Smooth muscle cell (in vitro differentiated cells): ENCODE data around the gene CDK11B. TPM values are rescaled to one million over a fixed set of nuclear protein-coding genes. Genes with fewer than 3 reads are reported as not detected.
"Not testable (repeated sequence)": the region's sequence is repeated elsewhere in the genome, so short reads cannot be mapped to it uniquely, and the experiment has no call there.

Experiments used
- DNase-seq: peaks from one replicate; lab custom pipeline; 2025; ENCODE audit not compliant: unreplicated experiment; lab: John Stamatoyannopoulos, UW
- H2AFZ ChIP-seq: fragments of 200-600 bp; sonication (generic); 2 replicates; pipeline ENCODE4 v1.6.0; 2016; ENCODE audit warnings: antibody characterized with exemption, low read depth, mild to moderate bottlenecking
- H3F3A ChIP-seq: fragments of 200-600 bp; sonication (generic); 2 replicates; pipeline ENCODE4 v1.6.0; 2017; ENCODE audit warnings: antibody characterized with exemption, low read depth
- H3K27ac ChIP-seq: fragments of 200-600 bp; sonication (generic); 2 replicates; pipeline ENCODE4 v1.5.1; 2016; ENCODE audit warnings: low read depth, mild to moderate bottlenecking
- H3K27me3 ChIP-seq: fragments of 200-600 bp; sonication (generic); 2 replicates; pipeline ENCODE4 v1.6.1; 2016; ENCODE audit warnings: low read depth, mild to moderate bottlenecking
- H3K36me3 ChIP-seq: fragments of 200-600 bp; sonication (generic); 2 replicates; pipeline ENCODE4 v1.5.1; 2016; ENCODE audit warnings: low read depth
- H3K4me1 ChIP-seq: fragments of 200-600 bp; sonication (generic); 2 replicates; pipeline ENCODE4 v1.5.1; 2016; ENCODE audit warnings: low read depth
- H3K4me2 ChIP-seq: fragments of 200-600 bp; sonication (generic); 2 replicates; pipeline ENCODE4 v1.6.0; 2016; ENCODE audit warnings: mild to moderate bottlenecking
- H3K4me3 ChIP-seq: fragments of 200-600 bp; sonication (generic); 2 replicates; pipeline ENCODE4 v1.5.1; 2016; ENCODE audit warnings: mild to moderate bottlenecking
- H3K79me2 ChIP-seq: fragments of 200-600 bp; sonication (generic); 2 replicates; pipeline ENCODE4 v1.6.0; 2016; ENCODE audit warnings: low read depth, mild to moderate bottlenecking
- H3K9ac ChIP-seq: fragments of 200-600 bp; sonication (generic); 2 replicates; pipeline ENCODE4 v1.6.0; 2016; ENCODE audit warnings: low read depth
- H3K9me3 ChIP-seq: fragments of 200-600 bp; sonication (generic); replicated peaks from 2 replicates; pipeline ENCODE4 v1.5.1; 2016; ENCODE audit warnings: low read depth
- H4K20me1 ChIP-seq: fragments of 200-600 bp; sonication (generic); 2 replicates; pipeline ENCODE4 v1.6.0; 2016; ENCODE audit warnings: low read depth
- CTCF ChIP-seq: fragments of 200-600 bp; sonication (generic); IDR thresholded peaks from 2 replicates; pipeline ENCODE4 v1.5.1; 2017; ENCODE audit warnings: borderline replicate concordance, mild to moderate bottlenecking, antibody characterized with exemption; ENCODE audit not compliant: insufficient read depth, poor library complexity, severe bottlenecking
- WGBS: methylation state at CpG from one replicate; pipeline ENCODE4 v1.1.7; 2016; ENCODE audit warnings: low lambda C conversion rate; 5-methylcytosine and 5-hydroxymethylcytosine counted together
- polyA plus RNA-seq: library from polyadenylated mRNA; unstranded; fragments of >200 nt; fragmentation: Nextera tagmentation; extraction: Ambion mirVana; gene quantifications from 2 replicates; pipeline ENCODE4 v1.2.1, GENCODE V29; 2016
- total RNA-seq: library from RNA; depleted of rRNA; stranded (reverse); fragments of >200 nt; gene quantifications from 2 replicates; pipeline ENCODE4 v1.2.3, GENCODE V29; 2014

CDK11B gene
- total and polyA plus RNA-seq, 2 experiments from 2014 or later: 13.7 to 15.6 TPM

GRCh38 chr1:1703796-1704195, 45.0 kb upstream of the CDK11B start:
- H2AFZ ChIP-seq: no peak overlapping the region
- no peaks in the 10 kb centered on the region for H3F3A ChIP-seq
- no peaks in the 10 kb centered on the region for H3K9me3 ChIP-seq
- H3K9ac ChIP-seq: no peak overlapping the region
- H3K4me3 ChIP-seq: no peak overlapping the region
- H3K27me3 ChIP-seq: no peaks in the 10 kb centered on the region
- no peaks in the 10 kb centered on the region for H4K20me1 ChIP-seq
- whole genome bisulfite sequencing: 94% methylated on average over 18 of the region's 22 CpGs
- no peak for TF ChIP-seq CTCF
- no peaks in the 10 kb centered on the region for H3K79me2 ChIP-seq
- no peak overlapping the region for H3K27ac ChIP-seq
- DNase-seq: no peak
- H3K4me1 ChIP-seq: no peaks in the 10 kb centered on the region
- no peak overlapping the region for H3K4me2 ChIP-seq
- no peaks in the 10 kb centered on the region for H3K36me3 ChIP-seq

GRCh38 chr1:1702506-1702905, 43.7 kb upstream of the CDK11B start:
- not testable (repeated sequence) for H3F3A ChIP-seq, H3K36me3 ChIP-seq, H3K27ac ChIP-seq, H3K4me2 ChIP-seq, DNase-seq, H4K20me1 ChIP-seq, H3K27me3 ChIP-seq, H3K4me1 ChIP-seq, H2AFZ ChIP-seq, H3K9me3 ChIP-seq, H3K4me3 ChIP-seq, H3K9ac ChIP-seq, H3K79me2 ChIP-seq
- 96% methylated on average over 6 of the region's 18 CpGs for WGBS

- H3K4me3 ChIP-seq, H2AFZ ChIP-seq, H3K4me2 ChIP-seq, H4K20me1 ChIP-seq, H3F3A ChIP-seq, H3K4me1 ChIP-seq, H3K27me3 ChIP-seq, DNase-seq, H3K9me3 ChIP-seq, H3K36me3 ChIP-seq, H3K9ac ChIP-seq, H3K27ac ChIP-seq, H3K79me2 ChIP-seq: not testable (repeated sequence)
- no CpG with 5 or more reads among the region's 33 CpGs for WGBS
These were observed 41.8 kb upstream of the CDK11B start for GRCh38 chr1:1700557-1700956.

GRCh38 chr1:1700067-1700466, 41.3 kb upstream of the CDK11B start:
- not testable (repeated sequence) for H3K4me3 ChIP-seq, H3K4me2 ChIP-seq, H3K9ac ChIP-seq, H3K36me3 ChIP-seq, H4K20me1 ChIP-seq, H3K9me3 ChIP-seq, DNase-seq, H3K27ac ChIP-seq, H3K4me1 ChIP-seq, H3F3A ChIP-seq, H3K79me2 ChIP-seq, H2AFZ ChIP-seq, H3K27me3 ChIP-seq
- no CpG with 5 or more reads among the region's 45 CpGs for WGBS

- not testable (repeated sequence) for H3K9me3 ChIP-seq, H3K9ac ChIP-seq, H3K79me2 ChIP-seq, H4K20me1 ChIP-seq, H3K36me3 ChIP-seq, H3K4me3 ChIP-seq, H3K4me1 ChIP-seq, H3K4me2 ChIP-seq, H2AFZ ChIP-seq, H3F3A ChIP-seq, H3K27ac ChIP-seq, H3K27me3 ChIP-seq, DNase-seq
- WGBS: 97% methylated on average over 9 of the region's 19 CpGs
These were observed 40.3 kb upstream of the CDK11B start for GRCh38 chr1:1699061-1699460.

- not testable (repeated sequence) for H2AFZ ChIP-seq, H4K20me1 ChIP-seq, H3K4me2 ChIP-seq, H3K9ac ChIP-seq, H3K4me3 ChIP-seq, H3K9me3 ChIP-seq, H3K27ac ChIP-seq, H3K27me3 ChIP-seq, DNase-seq, H3F3A ChIP-seq, H3K79me2 ChIP-seq, H3K36me3 ChIP-seq, H3K4me1 ChIP-seq
- WGBS: 90% methylated on average over 22 of the region's 26 CpGs
These were observed 38.8 kb upstream of the CDK11B start for GRCh38 chr1:1697358-1698183.

- not testable (repeated sequence) for H3K4me1 ChIP-seq, H3K9ac ChIP-seq, H3K79me2 ChIP-seq, H3K36me3 ChIP-seq, H3K4me3 ChIP-seq, H2AFZ ChIP-seq, H3K27ac ChIP-seq, H3F3A ChIP-seq, H3K27me3 ChIP-seq, H3K9me3 ChIP-seq, H3K4me2 ChIP-seq, DNase-seq, H4K20me1 ChIP-seq
- WGBS: 93% methylated on average over 20 of the region's 23 CpGs
These were observed 37.9 kb upstream of the CDK11B start for GRCh38 chr1:1696431-1697357.
